AG04450 (cell line): ENCODE data around the gene C3orf62. TPM values are rescaled to one million over a fixed set of nuclear protein-coding genes. Genes with fewer than 3 reads are reported as not detected.

Source experiments
- CTCF ChIA-PET: fragments of 300-600, 350-600 bp; formaldehyde crosslinking; extraction: SDS; loops from one replicate; lab custom pipeline; 2022; ENCODE audit warnings: antibody characterized with exemption, inconsistent platforms; lab: Charles Lee
- POLR2A ChIA-PET: fragments of 350-600 bp; formaldehyde crosslinking; extraction: SDS; loops from one replicate; lab custom pipeline; 2021; ENCODE audit warnings: antibody characterized with exemption, inconsistent platforms; lab: Yijun Ruan, JAX
- DNase-seq: peaks from one replicate; pipeline ENCODE4 v3.0.0-alpha.2; 2011; ENCODE audit warnings: low read depth, low spot score
- H3K27ac ChIP-seq: one replicate; pipeline ENCODE4 v1.5.1; 2012; ENCODE audit warnings: low read depth, low read length, control low read depth
- H3K27me3 ChIP-seq: one replicate; pipeline ENCODE4 v1.6.0; 2012; ENCODE audit warnings: low read length; ENCODE audit not compliant: control insufficient read depth, insufficient read depth
- H3K4me3 ChIP-seq: 2 replicates; pipeline ENCODE4 v1.5.1; 2011; ENCODE audit warnings: mild to moderate bottlenecking, low read depth, low read length, control low read depth
- H3K9me3 ChIP-seq: 2 replicates; pipeline ENCODE4 v1.5.1; 2012; ENCODE audit warnings: low read length; ENCODE audit not compliant: control insufficient read depth, insufficient read depth
- CTCF ChIP-seq: IDR thresholded peaks from 2 replicates; pipeline ENCODE4 v1.5.1; 2011; ENCODE audit warnings: low read depth, low read length, control low read depth, inconsistent platforms
- polyA minus RNA-seq: library from RNA; depleted of rRNA, polyadenylated mRNA; stranded (reverse); fragments of >200 nt; gene quantifications from 2 replicates; pipeline ENCODE4 v1.2.3, GENCODE V29; 2011; rRNA and poly(A)+ RNA removed
- polyA plus RNA-seq: library from polyadenylated mRNA; depleted of rRNA; stranded (reverse); fragments of >200 nt; gene quantifications from 2 replicates; pipeline ENCODE4 v1.2.3, GENCODE V29; 2011; rRNA removed

The C3orf62 gene
- 2.3 TPM in 2 replicates for polyA plus RNA-seq
- 1.8 and 2.8 TPM in 2 replicates for polyA minus RNA-seq

- ChIA-PET POLR2A (interaction anchor here (0.6 to 1.4 kb wide), 2 partner anchors 106 to 257 kb away, joined by 3 to 4 read pairs; partner anchors contain the start of gene KLHDC8B), CTCF (no interaction called here)
- DNase-seq, result peak; percentile 47
- H3K27ac ChIP-seq, result peak within 1 kb of the TSS; percentile 89
- H3K9me3 ChIP-seq, result no peaks in the 10 kb centered on the region
- H3K4me3 ChIP-seq, result peak within 1 kb of the TSS; percentile 60
- no peaks in the 10 kb centered on the region for H3K27me3 ChIP-seq
- no peak for TF ChIP-seq CTCF
These were observed at the start of gene C3orf62 for GRCh38 chr3:49276475-49277382. Gene C3orf62, minus strand, starts transcription at chr3:49277232. Its CDS starts 360 bp downstream, at chr3:49276872.

GRCh38 chr3:49324768-49325167, 47.7 kb upstream of the C3orf62 start:
- POLR2A ChIA-PET, result no interaction called here
- Histone ChIP-seq H3K27ac (no peak overlapping the region), H3K4me3 (no peak overlapping the region), H3K9me3 (no peaks in the 10 kb centered on the region), H3K27me3 (no peaks in the 10 kb centered on the region)
- CTCF ChIA-PET, result no interaction called here
- TF ChIP-seq CTCF, result no peak
- no peak for DNase-seq

GRCh38 chr3:49316696-49317457, 39.8 kb upstream of the C3orf62 start:
- Histone ChIP-seq H3K9me3 (no peaks in the 10 kb centered on the region), H3K27ac (no peak overlapping the region), H3K27me3 (no peaks in the 10 kb centered on the region), H3K4me3 (no peak overlapping the region)
- CTCF ChIA-PET, result no interaction called here
- POLR2A ChIA-PET, result no interaction called here
- no peak for TF ChIP-seq CTCF
- no peak for DNase-seq

- no peak for DNase-seq
- Histone ChIP-seq H3K27me3 (no peaks in the 10 kb centered on the region), H3K9me3 (no peaks in the 10 kb centered on the region), H3K27ac (peak overlapping the region; percentile 57), H3K4me3 (no peak overlapping the region)
- ChIA-PET POLR2A (interaction anchor here (0.7 kb wide), 1 partner anchor 102 kb away, joined by 3 read pairs; no protein-coding TSS in a partner anchor), CTCF (no interaction called here)
- TF ChIP-seq CTCF, result no peak
These were observed 37.1 kb upstream of the C3orf62 start for GRCh38 chr3:49313896-49314688.
